Mesothelial cell of epicardium (in vitro differentiated cells): ENCODE measurements around the gene TMTC1. TPM values are rescaled to one million over a fixed set of nuclear protein-coding genes. Genes with fewer than 3 reads are reported as not detected.
"Not testable (repeated sequence)": the region's sequence is repeated elsewhere in the genome, so short reads cannot be mapped to it uniquely, and the experiment has no call there.

Experiments used
- DNase-seq, 2 experiments: peaks; one replicate each; pipeline ENCODE4 v3.0.0; 2021; ENCODE audit warnings: low spot score in 2 of 2; ENCODE audit not compliant: unreplicated experiment in 2 of 2
- H3K27ac Mint-ChIP-seq: 2 replicates; pipeline ENCODE4 v1.8.0; 2021; ENCODE audit warnings: mixed read lengths
- H3K27me3 Mint-ChIP-seq: 2 replicates; pipeline ENCODE4 v1.8.0; 2021; ENCODE audit warnings: low read depth, mixed read lengths
- H3K36me3 Mint-ChIP-seq: 2 replicates; pipeline ENCODE4 v1.8.0; 2021; ENCODE audit warnings: mixed read lengths
- H3K4me1 Mint-ChIP-seq: 2 replicates; pipeline ENCODE4 v1.8.0; 2021; ENCODE audit warnings: mixed read lengths
- H3K4me3 Mint-ChIP-seq: 2 replicates; pipeline ENCODE4 v1.8.0; 2021; ENCODE audit warnings: mild to moderate bottlenecking, moderate library complexity, mixed read lengths
- H3K9me3 Mint-ChIP-seq: 2 replicates; pipeline ENCODE4 v1.8.0; 2021; ENCODE audit warnings: mixed read lengths
- CTCF ChIP-seq: fragments of 200-600 bp; sonication (generic); IDR thresholded peaks from one replicate; pipeline ENCODE4 v1.5.0; 2021; ENCODE audit warnings: antibody characterized with exemption; ENCODE audit not compliant: unreplicated experiment
- total RNA-seq: library from RNA; stranded (reverse); gene quantifications from 3 replicates; pipeline ENCODE4 v1.2.1, GENCODE V29; 2021

TMTC1 gene
- total RNA-seq, 1 donor from 2014 or later: 1.0 TPM

GRCh38 chr12:29562110-29562804 is 221.5 kb downstream of the TMTC1 start:
- TF ChIP-seq CTCF: no peak
- H3K36me3 Mint-ChIP-seq: peaks cover 2% of the 10 kb centered on the region
- no peak overlapping the region for H3K4me3 Mint-ChIP-seq
- H3K27ac Mint-ChIP-seq: no peak overlapping the region
- H3K4me1 Mint-ChIP-seq: peaks cover 22% of the 10 kb centered on the region
- no peak for DNase-seq
- peaks cover 9% of the 10 kb centered on the region for H3K27me3 Mint-ChIP-seq
- peaks cover 10% of the 10 kb centered on the region for H3K9me3 Mint-ChIP-seq

DNA sequence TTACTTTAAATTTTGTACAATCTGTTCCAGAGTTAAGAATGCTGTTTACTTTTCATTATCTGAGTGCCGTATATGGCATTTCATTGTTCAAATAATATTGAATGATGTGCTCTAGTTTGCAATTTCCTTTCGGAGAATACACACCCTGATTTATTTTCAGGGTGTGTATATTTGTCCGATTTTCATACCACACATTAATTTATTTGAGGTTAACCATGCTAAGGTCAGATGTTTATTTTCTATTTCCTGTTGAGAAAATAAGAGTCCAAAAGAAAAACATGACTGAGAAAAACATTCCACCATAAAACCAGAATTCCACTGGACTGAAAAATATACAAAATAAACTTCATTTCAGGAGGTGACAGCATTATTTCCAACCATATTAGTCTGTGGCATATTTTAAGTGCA is 222.1 kb downstream of the TMTC1 start:
- H3K36me3 Mint-ChIP-seq: peaks cover 2% of the 10 kb centered on the region

DNA sequence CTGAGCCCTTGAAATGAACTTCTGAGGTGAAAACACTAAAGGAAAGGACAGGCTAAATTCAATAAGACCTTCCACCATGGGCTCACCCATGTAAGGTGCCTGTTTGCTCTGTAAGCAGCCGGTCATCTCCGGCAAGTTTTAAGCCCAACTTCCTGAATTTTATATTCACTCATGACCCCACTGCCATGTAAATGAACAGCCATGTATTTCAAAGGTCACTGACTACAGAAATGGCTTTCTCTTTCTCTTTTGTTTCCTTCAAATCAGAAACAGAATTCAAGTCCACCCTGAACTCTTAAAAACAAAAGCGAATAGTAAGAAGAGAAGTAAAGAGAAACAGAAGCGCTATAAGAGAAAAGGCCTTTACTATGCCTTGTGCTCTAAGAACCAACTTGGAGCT is 224.5 kb downstream of the TMTC1 start:
- DNase-seq: no peak
- peaks cover 12% of the 10 kb centered on the region for H3K27me3 Mint-ChIP-seq
- no peak overlapping the region for H3K4me3 Mint-ChIP-seq
- no peaks in the 10 kb centered on the region for H3K36me3 Mint-ChIP-seq
- peaks cover 22% of the 10 kb centered on the region for H3K4me1 Mint-ChIP-seq
- H3K27ac Mint-ChIP-seq: no peak overlapping the region
- no peak for TF ChIP-seq CTCF
- H3K9me3 Mint-ChIP-seq: no peaks in the 10 kb centered on the region

More for the DNA sequence above, 222.1 kb downstream of the TMTC1 start:
- TF ChIP-seq CTCF: no peak
- H3K27me3 Mint-ChIP-seq: peaks cover 9% of the 10 kb centered on the region
- DNase-seq: no peak
- no peak overlapping the region for H3K27ac Mint-ChIP-seq
- peaks cover 10% of the 10 kb centered on the region for H3K9me3 Mint-ChIP-seq
- H3K4me3 Mint-ChIP-seq: no peak overlapping the region
- H3K4me1 Mint-ChIP-seq: peaks cover 22% of the 10 kb centered on the region

- no peak for TF ChIP-seq CTCF
- no peaks in the 10 kb centered on the region for H3K9me3 Mint-ChIP-seq
- H3K36me3 Mint-ChIP-seq: no peaks in the 10 kb centered on the region
- H3K27ac Mint-ChIP-seq: no peak overlapping the region
- no peak overlapping the region for H3K4me3 Mint-ChIP-seq
- no peak for DNase-seq
- peaks cover 8% of the 10 kb centered on the region for H3K27me3 Mint-ChIP-seq
- H3K4me1 Mint-ChIP-seq: peaks cover 3% of the 10 kb centered on the region
Measured at GRCh38 chr12:29556363-29556762, 227.4 kb downstream of the TMTC1 start.

DNA sequence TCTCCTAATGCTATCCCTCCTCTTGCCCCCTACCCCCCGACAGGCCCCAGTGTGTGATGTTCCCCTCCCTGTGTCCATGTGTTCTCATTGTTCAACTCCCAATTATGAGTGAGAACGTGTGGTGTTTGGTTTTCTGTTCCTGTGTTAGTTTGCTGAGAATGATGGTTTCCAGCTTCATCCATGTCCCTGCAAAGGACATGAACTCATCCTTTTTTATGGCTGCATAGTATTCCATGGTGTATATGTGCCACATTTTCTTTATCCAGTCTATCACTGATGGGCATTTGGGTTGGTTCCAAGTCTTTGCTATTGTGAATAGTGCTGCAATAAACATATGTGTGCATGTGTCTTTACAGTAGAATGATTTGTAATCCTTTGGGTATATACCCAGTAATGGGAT is 228.3 kb downstream of the TMTC1 start:
- DNase-seq, H3K9me3 Mint-ChIP-seq, H3K27me3 Mint-ChIP-seq, H3K27ac Mint-ChIP-seq, H3K4me1 Mint-ChIP-seq, H3K36me3 Mint-ChIP-seq, H3K4me3 Mint-ChIP-seq: not testable (repeated sequence)

DNA sequence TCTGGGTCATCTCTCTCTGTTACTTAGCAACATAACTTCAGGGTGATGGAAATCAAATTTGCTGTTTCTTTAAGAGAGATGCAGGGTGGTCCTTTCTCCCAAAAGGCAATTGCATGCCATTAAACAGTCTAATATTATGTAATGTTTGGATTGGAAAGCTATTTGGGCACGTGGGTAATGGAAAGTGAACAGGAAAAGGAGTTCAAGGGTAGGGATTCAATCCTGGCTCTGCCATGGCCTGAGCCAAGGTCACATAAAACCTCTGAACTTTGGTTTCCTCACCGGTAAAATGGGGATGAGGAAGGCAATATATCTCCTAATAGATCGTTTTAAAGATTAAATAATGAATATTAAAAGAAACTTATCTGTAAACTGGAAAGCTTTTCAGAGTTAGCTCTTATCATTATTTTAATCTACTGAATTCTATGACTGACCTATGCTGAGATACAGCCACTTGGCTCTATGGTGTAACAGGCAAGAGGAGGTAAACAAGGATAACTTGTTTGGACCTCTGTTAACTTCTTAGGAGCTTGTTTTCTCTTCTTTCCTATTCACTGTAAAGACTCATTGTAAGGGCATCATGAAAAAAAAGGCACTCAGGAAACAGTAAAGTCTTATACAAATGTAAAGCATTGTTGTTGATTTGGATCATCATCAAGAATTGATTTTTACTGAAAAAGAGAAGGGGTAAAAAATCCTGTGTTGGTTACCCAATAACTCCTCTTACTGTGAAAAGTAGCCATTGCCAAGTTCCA is 230.6 kb downstream of the TMTC1 start:
- Mint-ChIP-seq H3K36me3 (no peaks in the 10 kb centered on the region), H3K4me1 (no peaks in the 10 kb centered on the region), H3K27me3 (peaks cover 4% of the 10 kb centered on the region), H3K4me3 (no peak overlapping the region), H3K27ac (no peak overlapping the region), H3K9me3 (no peaks in the 10 kb centered on the region)
- DNase-seq: no peak
- TF ChIP-seq CTCF: no peak
